ENCODE measurements around the gene ARHGEF12. TPM values are rescaled to one million over a fixed set of nuclear protein-coding genes. Genes with fewer than 3 reads are reported as not detected.

ARHGEF12 gene
- total RNA-seq, 4 donors from 2014 or later, result 82.6 to 161 (median 125) TPM

DNA sequence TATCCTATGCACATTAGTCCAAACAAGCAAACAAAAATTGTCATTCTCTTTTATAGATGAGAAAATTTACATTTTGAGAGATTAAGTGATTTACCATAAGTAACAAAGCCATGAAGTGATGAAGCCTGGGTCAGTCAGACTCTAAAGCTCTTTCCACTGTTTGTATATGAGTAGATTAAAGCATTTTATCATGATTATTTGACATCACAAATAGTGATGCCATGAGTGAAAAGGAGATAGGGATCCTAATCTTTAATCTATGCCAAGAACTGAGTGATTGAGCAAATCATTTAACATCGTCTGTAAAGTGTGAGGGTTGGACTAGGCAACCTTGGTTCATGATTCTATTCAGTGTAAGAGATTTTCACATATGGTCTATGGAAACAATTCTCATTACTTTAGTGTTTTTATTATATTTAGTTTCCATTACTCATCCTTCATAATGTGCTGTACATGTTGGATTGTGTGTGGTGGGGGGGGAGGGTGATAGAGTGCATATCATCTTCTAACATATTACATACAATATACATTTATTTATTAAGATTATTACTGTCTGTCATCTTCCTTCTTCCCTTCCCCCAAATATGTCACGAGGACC is 50.7 kb downstream of the ARHGEF12 start:
- intact Hi-C loops (cut with DNase I; ENCODE audit: low total_unique reads), result no loop called here
- no peak overlapping the region for H3K4me3 ChIP-seq
- H3K36me3 ChIP-seq, result no peaks in the 10 kb centered on the region
- H3K27ac ChIP-seq, result no peak overlapping the region
- TF ChIP-seq, protein P1, sequence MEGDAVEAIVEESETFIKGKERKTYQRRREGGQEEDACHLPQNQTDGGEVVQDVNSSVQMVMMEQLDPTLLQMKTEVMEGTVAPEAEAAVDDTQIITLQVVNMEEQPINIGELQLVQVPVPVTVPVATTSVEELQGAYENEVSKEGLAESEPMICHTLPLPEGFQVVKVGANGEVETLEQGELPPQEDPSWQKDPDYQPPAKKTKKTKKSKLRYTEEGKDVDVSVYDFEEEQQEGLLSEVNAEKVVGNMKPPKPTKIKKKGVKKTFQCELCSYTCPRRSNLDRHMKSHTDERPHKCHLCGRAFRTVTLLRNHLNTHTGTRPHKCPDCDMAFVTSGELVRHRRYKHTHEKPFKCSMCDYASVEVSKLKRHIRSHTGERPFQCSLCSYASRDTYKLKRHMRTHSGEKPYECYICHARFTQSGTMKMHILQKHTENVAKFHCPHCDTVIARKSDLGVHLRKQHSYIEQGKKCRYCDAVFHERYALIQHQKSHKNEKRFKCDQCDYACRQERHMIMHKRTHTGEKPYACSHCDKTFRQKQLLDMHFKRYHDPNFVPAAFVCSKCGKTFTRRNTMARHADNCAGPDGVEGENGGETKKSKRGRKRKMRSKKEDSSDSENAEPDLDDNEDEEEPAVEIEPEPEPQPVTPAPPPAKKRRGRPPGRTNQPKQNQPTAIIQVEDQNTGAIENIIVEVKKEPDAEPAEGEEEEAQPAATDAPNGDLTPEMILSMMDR (IDR thresholded peaks at IDR 0.05), result no peak
- no peak for TF ChIP-seq POLR2A (IDR thresholded peaks at IDR 0.05)
- H3K27me3 ChIP-seq, result no peaks in the 10 kb centered on the region
- DNase-seq, result no peak
- no peaks in the 10 kb centered on the region for H3K9me3 ChIP-seq
- peaks cover 5 to 7% of the 10 kb centered on the region in 2 donors for H3K4me1 ChIP-seq

DNA sequence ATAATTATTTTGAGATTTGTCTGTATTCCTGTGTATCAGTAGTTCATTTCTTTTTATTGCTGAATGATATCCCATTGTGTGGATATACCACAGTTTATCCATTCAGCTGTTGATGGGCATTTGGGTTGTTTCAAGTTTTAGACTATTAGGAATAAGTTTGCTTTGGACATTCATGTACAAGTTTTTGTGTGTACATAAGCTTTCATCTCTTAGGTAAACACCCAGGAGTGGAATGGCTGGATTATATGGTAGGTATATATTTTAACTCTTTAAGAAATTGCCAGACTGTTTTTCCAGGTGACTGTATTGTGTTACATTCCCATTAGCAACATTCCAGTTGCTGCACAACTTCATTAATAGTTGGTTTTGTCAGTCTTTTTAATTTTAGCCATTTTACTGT is 52.0 kb downstream of the ARHGEF12 start:
- H3K27me3 ChIP-seq, result no peaks in the 10 kb centered on the region
- intact Hi-C loops (cut with DNase I; ENCODE audit: low total_unique reads), result no loop called here
- H3K36me3 ChIP-seq, result no peaks in the 10 kb centered on the region
- TF ChIP-seq, protein P1 (IDR thresholded peaks at IDR 0.05), result no peak
- no peak for TF ChIP-seq POLR2A (IDR thresholded peaks at IDR 0.05)
- H3K4me1 ChIP-seq, result peaks cover 5 to 7% of the 10 kb centered on the region in 2 donors
- no peak for DNase-seq
- H3K27ac ChIP-seq, result no peak overlapping the region
- no peak overlapping the region for H3K4me3 ChIP-seq
- H3K9me3 ChIP-seq, result no peaks in the 10 kb centered on the region

DNA sequence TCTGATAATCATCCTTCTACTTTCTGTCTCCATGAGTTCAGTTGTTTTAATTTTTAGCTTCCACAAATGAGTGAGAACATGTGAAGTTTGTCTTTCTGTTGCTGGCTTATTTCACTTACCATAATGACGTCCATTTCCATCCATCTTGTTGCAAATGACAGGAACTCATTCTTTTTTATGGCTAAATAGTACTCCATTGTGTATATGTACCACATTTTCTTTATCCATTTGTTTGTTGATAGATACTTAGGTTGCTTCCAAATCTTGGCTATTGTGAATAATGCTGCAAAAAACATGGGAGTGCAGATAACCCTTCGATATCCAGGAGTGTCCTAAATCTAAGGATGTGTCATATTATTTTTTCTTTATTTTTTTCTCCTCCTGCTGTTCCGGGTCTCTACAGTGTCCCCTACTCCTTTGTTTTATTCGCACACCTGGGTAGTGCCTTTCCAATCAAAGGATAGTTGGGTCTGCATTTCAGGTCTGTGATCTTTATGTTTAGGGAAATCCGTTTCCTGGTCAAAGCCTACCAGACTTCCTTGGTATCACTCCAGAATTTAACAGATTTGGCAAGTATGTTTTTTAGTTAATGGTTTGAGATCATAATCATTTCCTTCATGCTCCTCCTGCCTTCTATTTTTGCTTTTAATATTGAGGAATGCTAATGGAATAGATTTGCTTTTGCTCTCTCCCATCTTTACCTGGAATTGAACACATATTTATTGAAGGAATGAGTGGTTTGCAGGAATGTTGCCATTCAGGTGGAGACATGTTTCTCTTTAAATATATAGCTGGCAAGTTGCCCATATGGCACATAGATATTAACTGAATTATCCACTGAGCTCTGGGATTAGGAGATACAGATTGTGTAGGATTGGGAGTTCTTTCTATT is 53.7 kb downstream of the ARHGEF12 start:
- Histone ChIP-seq H3K9me3 (no peaks in the 10 kb centered on the region), H3K27me3 (no peaks in the 10 kb centered on the region), H3K4me3 (no peak overlapping the region), H3K27ac (no peak overlapping the region), H3K36me3 (no peaks in the 10 kb centered on the region), H3K4me1 (peaks cover 0 to 3% of the 10 kb centered on the region in 2 donors)
- no peak for TF ChIP-seq POLR2A (IDR thresholded peaks at IDR 0.05)
- TF ChIP-seq, protein P1 (IDR thresholded peaks at IDR 0.05), result no peak
- no peak for DNase-seq
- intact Hi-C loops (cut with DNase I; ENCODE audit: low total_unique reads), result no loop called here

DNA sequence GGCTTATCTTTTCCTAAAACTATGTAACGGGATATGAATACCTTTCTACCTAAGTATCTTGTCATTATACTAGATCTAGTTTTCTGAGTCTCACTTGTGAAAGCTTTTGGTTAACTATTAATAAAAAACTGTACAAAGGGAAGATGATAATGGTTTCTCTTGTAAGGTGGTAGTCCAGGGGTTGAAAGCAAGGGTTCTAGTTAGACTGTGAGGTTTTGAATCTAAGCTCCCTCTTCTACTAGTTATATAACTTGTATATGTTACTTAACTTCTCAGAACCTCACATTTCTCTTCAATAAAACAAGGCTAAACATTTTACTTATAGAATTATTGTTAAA is 54.3 kb downstream of the ARHGEF12 start:
- no peak for TF ChIP-seq POLR2A (IDR thresholded peaks at IDR 0.05)
- TF ChIP-seq, protein P1 (IDR thresholded peaks at IDR 0.05), result no peak
- DNase-seq, result no peak
- Histone ChIP-seq H3K4me3 (no peak overlapping the region), H3K4me1 (no peaks in the 10 kb centered on the region), H3K36me3 (no peaks in the 10 kb centered on the region), H3K27me3 (no peaks in the 10 kb centered on the region), H3K27ac (no peak overlapping the region), H3K9me3 (no peaks in the 10 kb centered on the region)
- intact Hi-C loops (cut with DNase I; ENCODE audit: low total_unique reads), result no loop called here

DNA sequence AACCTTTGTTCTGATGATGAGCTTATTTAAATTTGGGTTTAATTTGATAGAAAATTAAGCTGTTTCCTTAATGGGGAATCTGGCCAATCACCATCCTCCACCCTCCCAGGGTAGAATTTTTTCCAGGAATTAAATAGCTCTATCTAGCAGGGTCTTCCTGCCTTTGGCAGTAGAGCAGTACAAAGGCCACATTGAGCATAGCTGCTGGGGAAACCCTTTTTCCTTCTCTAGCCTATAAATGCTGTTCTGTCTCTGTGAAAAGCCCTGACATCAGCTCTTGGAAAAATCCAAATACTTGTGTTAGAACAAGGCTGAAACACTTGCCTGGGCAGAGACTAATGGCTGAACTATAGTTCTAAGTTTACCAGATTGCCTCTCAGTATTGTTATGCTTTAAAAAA is 55.1 kb downstream of the ARHGEF12 start:
- intact Hi-C loops (cut with DNase I; ENCODE audit: low total_unique reads), result no loop called here

More for the DNA sequence above, 55.1 kb downstream of the ARHGEF12 start:
- H3K36me3 ChIP-seq, result no peaks in the 10 kb centered on the region
- no peaks in the 10 kb centered on the region for H3K9me3 ChIP-seq
- TF ChIP-seq POLR2A (IDR thresholded peaks at IDR 0.05), result no peak
- TF ChIP-seq, protein P1 (IDR thresholded peaks at IDR 0.05), result no peak
- no peak for DNase-seq
- no peak overlapping the region for H3K27ac ChIP-seq
- H3K4me3 ChIP-seq, result no peak overlapping the region
- H3K4me1 ChIP-seq, result no peaks in the 10 kb centered on the region
- H3K27me3 ChIP-seq, result no peaks in the 10 kb centered on the region

All from uterus (tissue), 4 donors.